GM06990 (cell line): ENCODE results near the gene BDKRB1.

ENCODE experiments used
- DNase-seq: peaks from one replicate; pipeline ENCODE4 v3.0.0-alpha.2; 2011; ENCODE audit not compliant: insufficient read length; ENCODE audit errors: extremely low read depth
- H3K27me3 ChIP-seq: replicated peaks from 2 replicates; pipeline ENCODE4 v1.6.0; 2011; ENCODE audit warnings: low read length; ENCODE audit not compliant: control insufficient read depth, insufficient read depth
- H3K36me3 ChIP-seq: 2 replicates; pipeline ENCODE4 v1.5.1; 2011; ENCODE audit warnings: low read length; ENCODE audit not compliant: control insufficient read depth, insufficient read depth
- H3K4me3 ChIP-seq: replicated peaks from 2 replicates; pipeline ENCODE4 v1.5.1; 2011; ENCODE audit warnings: low read depth, mild to moderate bottlenecking, control low read depth, low read length
- TF ChIP-seq, protein P1 (sequence below): IDR thresholded peaks from 2 replicates; pipeline ENCODE4 v1.5.1; 2011; ENCODE audit warnings: low read length, control low read depth, mild to moderate bottlenecking, inconsistent platforms; ENCODE audit not compliant: insufficient read depth, poor library complexity, severe bottlenecking

BDKRB1 gene

DNA sequence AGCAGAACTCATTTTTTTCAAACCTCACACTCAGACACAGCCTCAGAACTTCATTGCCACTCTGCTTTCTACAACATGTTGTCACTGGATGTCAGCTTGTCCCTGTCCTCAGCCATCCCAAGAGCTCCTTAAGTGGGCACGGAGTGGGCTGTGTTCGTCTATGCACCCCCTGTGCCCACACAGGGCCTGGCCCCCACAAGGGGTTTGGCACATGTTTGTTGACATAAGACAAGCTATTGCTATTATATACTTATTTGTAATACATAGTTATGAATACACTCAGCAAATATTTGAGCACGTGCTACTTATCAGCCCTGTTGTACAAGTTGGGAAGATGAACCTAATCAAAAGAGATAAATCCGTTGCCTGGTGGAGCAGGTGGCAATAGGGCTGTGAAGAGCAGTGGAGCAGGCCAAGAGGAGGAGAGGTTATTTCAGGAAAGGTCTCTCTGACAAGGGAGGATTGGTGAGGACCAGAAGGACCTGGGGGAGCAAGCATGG is 4.3 kb upstream of the BDKRB1 start:
- Histone ChIP-seq H3K4me3 (no peak overlapping the region), H3K36me3 (no peaks in the 10 kb centered on the region), H3K27me3 (no peaks in the 10 kb centered on the region; the same call in none of the 2 replicates)
- TF ChIP-seq, protein P1, sequence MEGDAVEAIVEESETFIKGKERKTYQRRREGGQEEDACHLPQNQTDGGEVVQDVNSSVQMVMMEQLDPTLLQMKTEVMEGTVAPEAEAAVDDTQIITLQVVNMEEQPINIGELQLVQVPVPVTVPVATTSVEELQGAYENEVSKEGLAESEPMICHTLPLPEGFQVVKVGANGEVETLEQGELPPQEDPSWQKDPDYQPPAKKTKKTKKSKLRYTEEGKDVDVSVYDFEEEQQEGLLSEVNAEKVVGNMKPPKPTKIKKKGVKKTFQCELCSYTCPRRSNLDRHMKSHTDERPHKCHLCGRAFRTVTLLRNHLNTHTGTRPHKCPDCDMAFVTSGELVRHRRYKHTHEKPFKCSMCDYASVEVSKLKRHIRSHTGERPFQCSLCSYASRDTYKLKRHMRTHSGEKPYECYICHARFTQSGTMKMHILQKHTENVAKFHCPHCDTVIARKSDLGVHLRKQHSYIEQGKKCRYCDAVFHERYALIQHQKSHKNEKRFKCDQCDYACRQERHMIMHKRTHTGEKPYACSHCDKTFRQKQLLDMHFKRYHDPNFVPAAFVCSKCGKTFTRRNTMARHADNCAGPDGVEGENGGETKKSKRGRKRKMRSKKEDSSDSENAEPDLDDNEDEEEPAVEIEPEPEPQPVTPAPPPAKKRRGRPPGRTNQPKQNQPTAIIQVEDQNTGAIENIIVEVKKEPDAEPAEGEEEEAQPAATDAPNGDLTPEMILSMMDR: no peak
- DNase-seq: no peak

DNA sequence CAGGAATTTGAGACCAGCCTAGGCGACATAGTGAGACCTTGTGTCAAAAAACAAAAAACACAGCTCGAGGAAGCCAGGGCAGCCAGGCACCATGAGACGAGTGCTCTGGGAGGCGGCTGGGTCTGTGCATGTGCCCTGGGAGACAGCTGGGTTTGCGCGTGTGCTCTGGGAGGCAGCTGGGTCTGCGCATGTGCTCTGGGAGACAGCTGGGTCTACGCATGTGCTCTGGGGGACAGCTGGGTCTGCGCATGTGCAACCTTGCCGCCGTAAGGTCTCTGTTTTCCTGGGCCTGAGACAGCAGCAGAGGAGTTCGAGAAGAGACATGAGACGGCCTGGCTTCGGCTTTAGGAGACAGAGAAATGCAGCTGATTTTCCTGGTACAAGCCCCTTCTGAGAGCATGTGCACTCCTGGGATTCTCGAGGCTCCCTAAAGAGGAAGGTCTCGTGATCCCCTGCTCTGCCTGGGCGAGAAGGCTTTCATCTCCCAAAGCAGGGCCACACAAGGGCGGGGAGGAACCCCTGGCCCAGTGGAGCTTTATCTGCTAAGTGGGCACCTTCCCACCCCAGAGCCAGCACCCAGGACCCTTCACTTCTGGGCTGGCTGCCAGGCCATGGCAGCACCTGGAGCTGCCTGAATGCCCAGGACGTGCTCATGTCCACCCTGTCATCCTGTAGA is 3.5 kb upstream of the BDKRB1 start:
- Histone ChIP-seq H3K27me3 (no peaks in the 10 kb centered on the region; the same call in none of the 2 replicates), H3K36me3 (no peaks in the 10 kb centered on the region), H3K4me3 (no peak overlapping the region)
- TF ChIP-seq, protein P1: no peak
- no peak for DNase-seq

DNA sequence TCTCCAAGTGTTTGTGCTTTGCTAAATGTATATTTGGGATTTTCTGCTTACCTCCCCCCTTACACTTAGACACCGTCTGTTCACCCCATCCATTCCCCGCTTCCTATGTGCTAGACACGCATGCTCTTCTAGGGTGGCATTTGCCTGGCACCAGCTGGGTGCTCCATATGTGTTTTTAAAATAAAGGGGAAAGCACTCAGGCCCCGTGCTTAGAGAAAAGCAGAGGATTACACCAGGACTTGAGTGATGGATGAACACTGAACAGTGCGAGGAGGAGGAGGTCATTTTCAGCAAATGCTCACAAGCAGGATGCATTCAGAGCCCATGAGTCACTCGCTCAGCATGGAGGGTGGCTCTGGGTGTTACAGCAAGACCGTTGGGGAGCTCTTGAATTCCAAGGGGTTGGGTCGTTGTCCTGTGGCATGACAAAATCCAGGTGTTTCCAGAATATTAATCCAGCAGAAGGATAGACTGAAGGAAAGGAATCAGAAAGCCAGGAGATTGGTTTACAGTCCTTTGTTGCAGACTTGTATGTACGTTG is 2.9 kb upstream of the BDKRB1 start:
- Histone ChIP-seq H3K4me3 (no peak overlapping the region), H3K27me3 (no peaks in the 10 kb centered on the region; the same call in 1 of the 2 replicates), H3K36me3 (no peaks in the 10 kb centered on the region)
- TF ChIP-seq, protein P1: no peak
- DNase-seq: no peak

DNA sequence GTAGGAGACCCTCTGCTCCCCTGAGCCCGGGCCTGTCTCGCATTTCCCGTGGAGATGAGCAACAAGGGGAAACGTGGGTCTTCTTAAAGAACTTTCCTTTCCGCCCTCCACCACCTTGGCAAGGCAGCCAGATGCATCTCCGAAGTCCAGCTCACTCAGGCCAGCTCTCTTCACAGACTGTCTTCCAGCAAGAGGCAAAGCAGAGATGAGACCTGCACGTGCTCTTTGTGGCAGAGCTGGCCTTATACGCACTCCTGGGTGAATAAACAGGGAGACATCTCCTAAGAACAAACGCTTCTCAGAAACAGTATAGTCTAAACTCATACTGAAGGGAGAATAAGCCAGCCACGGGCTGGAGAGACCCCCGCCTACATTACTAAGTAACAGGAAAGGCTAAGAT is 1.3 kb upstream of the BDKRB1 start:
- Histone ChIP-seq H3K4me3 (no peak overlapping the region), H3K27me3 (no peaks in the 10 kb centered on the region; the same call in 1 of the 2 replicates), H3K36me3 (no peaks in the 10 kb centered on the region)
- no peak for DNase-seq
- TF ChIP-seq, protein P1: no peak

DNA sequence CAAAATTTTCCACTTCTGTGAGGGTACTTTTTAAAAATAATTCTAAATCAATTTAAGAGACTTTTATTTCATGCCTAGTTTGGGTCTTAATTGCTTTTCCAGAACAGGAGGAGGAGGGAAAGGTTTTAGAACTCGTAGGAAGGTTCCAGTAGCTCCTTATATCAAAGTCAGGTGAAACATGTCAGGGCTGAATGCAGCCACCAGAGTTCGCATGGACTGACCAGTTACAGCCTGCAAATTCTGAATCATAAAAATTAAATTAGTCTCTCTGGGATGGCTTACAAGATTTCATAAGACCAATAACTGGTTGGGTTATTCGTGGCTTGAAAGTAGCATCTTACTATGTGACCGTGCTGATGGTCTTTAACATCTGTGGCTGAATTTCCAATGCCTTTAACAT is 397 bp downstream of the BDKRB1 start:
- TF ChIP-seq, protein P1: no peak
- no peak for DNase-seq
- Histone ChIP-seq H3K4me3 (no peak overlapping the region), H3K27me3 (no peaks in the 10 kb centered on the region; the same call in 1 of the 2 replicates), H3K36me3 (no peaks in the 10 kb centered on the region)
